ENCODE measurements around the gene CYBC1.

The CYBC1 gene

DNA sequence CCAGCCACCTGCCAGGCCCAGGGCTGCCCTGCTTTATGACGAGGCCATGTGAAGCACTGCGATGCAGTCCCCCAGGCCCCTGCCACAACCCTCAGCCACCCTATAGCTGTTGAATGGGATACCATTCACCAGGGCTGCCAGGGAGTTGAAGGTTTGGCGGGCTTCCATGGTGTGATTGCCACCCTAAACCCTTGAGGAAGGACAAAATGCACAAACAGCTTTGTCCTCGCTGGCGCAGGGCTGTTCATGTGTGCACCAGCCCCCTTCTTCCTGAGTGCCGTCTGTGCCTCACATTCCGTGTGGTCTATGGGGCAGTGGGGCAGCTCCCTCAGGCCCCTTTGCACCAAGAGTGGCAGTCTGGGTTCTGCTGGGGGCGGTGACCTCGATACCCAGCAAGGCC is 33.3 kb upstream of the CYBC1 start:
- Histone ChIP-seq H3K9ac (ENCODE audit: insufficient read length) (no peak overlapping the region), H3K36me3 (ENCODE audit: insufficient read depth, low read length) (peaks cover 58% of the 10 kb centered on the region; the same call in 1 of the 2 replicates), H3K4me3 (no peak overlapping the region), H3K9me3 (ENCODE audit: low read depth, low read length) (no peaks in the 10 kb centered on the region), H3K27ac (no peak overlapping the region)
- no peak for DNase-seq (ENCODE audit: low read depth, low spot score)
- TF ChIP-seq FOXP2 (optimal IDR thresholded peaks at IDR 0.05; ENCODE audit: control extremely low read depth, extremely low read length, insufficient read depth): no peak
- TF ChIP-seq POLR2AphosphoS5 (IDR thresholded peaks at IDR 0.05; ENCODE audit: borderline replicate concordance, low read depth, low read length): no peak
- no peak for TF ChIP-seq EZH2 (IDR thresholded peaks at IDR 0.05)

DNA sequence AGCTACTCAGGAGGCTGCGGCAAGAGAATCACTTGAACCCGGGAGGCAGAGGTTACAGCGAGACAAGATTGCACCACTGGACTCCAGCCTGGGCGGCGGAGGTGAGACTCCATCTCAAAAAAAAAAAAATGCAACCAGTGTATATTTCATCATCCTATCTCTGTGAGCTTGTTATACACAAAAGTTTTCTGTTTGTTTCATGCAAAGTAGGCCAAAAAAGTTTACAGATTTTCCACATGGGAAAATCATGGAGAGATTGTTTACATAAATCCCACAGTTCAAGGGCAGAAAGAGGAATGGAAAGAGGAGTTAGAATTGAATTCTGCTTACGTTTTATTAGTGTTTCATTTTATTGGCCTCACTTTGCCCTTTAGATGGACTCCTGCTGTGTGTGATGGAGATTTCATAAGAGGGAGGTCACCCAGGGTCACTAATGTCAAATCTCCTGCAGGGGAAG is 32.7 kb upstream of the CYBC1 start:
- Histone ChIP-seq H3K9me3 (ENCODE audit: low read depth, low read length) (no peaks in the 10 kb centered on the region), H3K9ac (ENCODE audit: insufficient read length) (no peak overlapping the region), H3K36me3 (ENCODE audit: insufficient read depth, low read length) (peaks cover 55% of the 10 kb centered on the region; the same call in 1 of the 2 replicates), H3K4me3 (no peak overlapping the region), H3K27ac (no peak overlapping the region)
- DNase-seq (ENCODE audit: low read depth, low spot score): no peak
- TF ChIP-seq FOXP2 (optimal IDR thresholded peaks at IDR 0.05; ENCODE audit: control extremely low read depth, extremely low read length, insufficient read depth): no peak
- no peak for TF ChIP-seq POLR2AphosphoS5 (IDR thresholded peaks at IDR 0.05; ENCODE audit: borderline replicate concordance, low read depth, low read length)
- TF ChIP-seq EZH2 (IDR thresholded peaks at IDR 0.05): no peak

DNA sequence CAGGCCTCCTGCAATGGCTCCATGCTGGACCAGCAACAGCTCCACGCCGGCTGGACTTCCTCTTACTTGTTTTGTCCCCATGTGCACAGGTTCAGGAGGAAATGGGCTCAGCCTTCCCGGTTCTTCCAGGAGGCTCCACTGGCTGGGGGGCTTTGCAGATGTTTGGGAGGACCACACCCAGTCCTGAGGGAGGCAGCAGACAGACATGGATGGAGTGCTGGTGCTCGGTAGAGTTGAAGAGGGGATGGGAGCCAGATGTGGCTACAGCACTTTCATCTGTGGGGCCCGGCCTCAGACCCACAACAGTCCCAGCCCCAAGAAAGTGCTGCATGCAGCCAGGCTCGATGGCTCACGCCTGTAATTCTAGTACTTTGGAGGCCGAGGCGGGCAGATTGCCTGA is 29.8 kb upstream of the CYBC1 start:
- TF ChIP-seq EZH2 (IDR thresholded peaks at IDR 0.05) (no peak), POLR2AphosphoS5 (IDR thresholded peaks at IDR 0.05; ENCODE audit: borderline replicate concordance, low read depth, low read length) (no peak), FOXP2 (optimal IDR thresholded peaks at IDR 0.05; ENCODE audit: control extremely low read depth, extremely low read length, insufficient read depth) (no peak)
- H3K9ac ChIP-seq (ENCODE audit: insufficient read length): no peak overlapping the region
- H3K36me3 ChIP-seq (ENCODE audit: insufficient read depth, low read length): peaks cover 50% of the 10 kb centered on the region; the same call in 1 of the 2 replicates
- DNase-seq (ENCODE audit: low read depth, low spot score): no peak
- H3K4me3 ChIP-seq: no peak overlapping the region
- no peaks in the 10 kb centered on the region for H3K9me3 ChIP-seq (ENCODE audit: low read depth, low read length)
- H3K27ac ChIP-seq: no peak overlapping the region

DNA sequence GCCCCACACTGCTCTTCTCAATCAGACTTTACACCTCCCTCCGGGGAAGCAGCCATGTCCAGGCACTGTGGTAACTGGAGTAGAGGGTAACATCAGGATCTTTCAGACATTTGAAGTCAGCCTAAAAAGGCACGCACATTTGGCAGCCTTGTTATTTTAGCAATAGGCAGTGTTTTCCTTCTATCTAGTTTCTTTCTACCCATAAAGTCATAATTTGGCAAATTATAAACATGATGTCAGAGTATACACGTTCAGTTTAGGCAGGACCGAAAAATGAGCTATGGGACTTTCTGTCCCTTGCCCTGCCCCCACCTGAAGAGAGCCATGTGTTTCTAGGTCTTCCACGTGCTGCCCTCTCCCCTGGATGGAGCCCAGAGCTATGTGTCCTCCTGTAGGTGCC is 29.1 kb upstream of the CYBC1 start:
- no peak for DNase-seq (ENCODE audit: low read depth, low spot score)
- Histone ChIP-seq H3K36me3 (ENCODE audit: insufficient read depth, low read length) (peaks cover 45% of the 10 kb centered on the region; the same call in 1 of the 2 replicates), H3K27ac (no peak overlapping the region), H3K9ac (ENCODE audit: insufficient read length) (no peak overlapping the region), H3K4me3 (no peak overlapping the region), H3K9me3 (ENCODE audit: low read depth, low read length) (no peaks in the 10 kb centered on the region)
- TF ChIP-seq POLR2AphosphoS5 (IDR thresholded peaks at IDR 0.05; ENCODE audit: borderline replicate concordance, low read depth, low read length) (no peak), EZH2 (IDR thresholded peaks at IDR 0.05) (no peak), FOXP2 (optimal IDR thresholded peaks at IDR 0.05; ENCODE audit: control extremely low read depth, extremely low read length, insufficient read depth) (no peak)

DNA sequence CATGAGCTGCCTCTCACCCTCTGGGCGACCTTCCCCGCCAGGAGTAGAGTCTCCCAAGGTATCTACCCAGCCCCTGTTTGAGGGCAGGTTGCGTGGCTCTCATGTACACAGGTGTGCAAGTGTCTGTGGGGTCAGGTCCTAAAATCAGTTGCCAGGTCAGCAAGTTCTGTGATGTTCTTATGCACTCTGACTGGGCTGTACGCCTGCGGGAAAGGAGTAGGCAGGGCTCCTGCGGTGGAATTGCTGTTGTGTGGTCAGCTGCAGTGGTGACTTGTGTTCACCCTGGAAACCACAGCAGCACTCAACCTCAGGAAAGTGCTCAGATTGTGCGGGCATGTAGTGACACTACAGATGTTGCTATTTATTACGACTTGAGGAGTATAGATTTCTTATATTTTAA is 27.4 kb upstream of the CYBC1 start:
- no peak overlapping the region for H3K4me3 ChIP-seq
- no peak for DNase-seq (ENCODE audit: low read depth, low spot score)
- no peak overlapping the region for H3K9ac ChIP-seq (ENCODE audit: insufficient read length)
- TF ChIP-seq FOXP2 (optimal IDR thresholded peaks at IDR 0.05; ENCODE audit: control extremely low read depth, extremely low read length, insufficient read depth) (no peak), EZH2 (IDR thresholded peaks at IDR 0.05) (no peak), POLR2AphosphoS5 (IDR thresholded peaks at IDR 0.05; ENCODE audit: borderline replicate concordance, low read depth, low read length) (no peak)
- H3K36me3 ChIP-seq (ENCODE audit: insufficient read depth, low read length): peaks cover 35% of the 10 kb centered on the region; the same call in 1 of the 2 replicates
- no peak overlapping the region for H3K27ac ChIP-seq
- no peaks in the 10 kb centered on the region for H3K9me3 ChIP-seq (ENCODE audit: low read depth, low read length)

DNA sequence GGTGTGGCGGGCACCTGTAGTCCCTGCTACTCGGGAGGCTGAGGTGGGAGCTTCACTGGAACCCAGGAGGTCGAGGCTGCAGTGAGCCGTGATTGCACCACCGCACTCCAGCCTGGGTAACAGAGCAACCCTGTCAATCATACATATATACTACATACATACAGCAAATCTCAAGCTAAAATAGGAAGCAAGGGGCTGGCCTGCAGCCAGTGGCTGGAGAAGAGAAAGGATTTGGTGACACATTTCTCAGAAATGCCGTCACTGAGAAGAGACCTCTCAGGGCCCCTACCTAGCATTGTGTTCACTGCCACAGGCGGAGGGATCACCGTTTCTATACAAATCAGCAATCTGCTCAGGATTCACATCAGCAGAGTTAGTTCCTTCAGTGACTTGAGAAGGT is 24.9 kb upstream of the CYBC1 start:
- Histone ChIP-seq H3K36me3 (ENCODE audit: insufficient read depth, low read length) (peaks cover 23% of the 10 kb centered on the region; the same call in 1 of the 2 replicates), H3K27ac (no peak overlapping the region), H3K4me3 (no peak overlapping the region), H3K9me3 (ENCODE audit: low read depth, low read length) (no peaks in the 10 kb centered on the region), H3K9ac (ENCODE audit: insufficient read length) (no peak overlapping the region)
- DNase-seq (ENCODE audit: low read depth, low spot score): no peak
- no peak for TF ChIP-seq EZH2 (IDR thresholded peaks at IDR 0.05)
- no peak for TF ChIP-seq POLR2AphosphoS5 (IDR thresholded peaks at IDR 0.05; ENCODE audit: borderline replicate concordance, low read depth, low read length)
- TF ChIP-seq FOXP2 (optimal IDR thresholded peaks at IDR 0.05; ENCODE audit: control extremely low read depth, extremely low read length, insufficient read depth): no peak

DNA sequence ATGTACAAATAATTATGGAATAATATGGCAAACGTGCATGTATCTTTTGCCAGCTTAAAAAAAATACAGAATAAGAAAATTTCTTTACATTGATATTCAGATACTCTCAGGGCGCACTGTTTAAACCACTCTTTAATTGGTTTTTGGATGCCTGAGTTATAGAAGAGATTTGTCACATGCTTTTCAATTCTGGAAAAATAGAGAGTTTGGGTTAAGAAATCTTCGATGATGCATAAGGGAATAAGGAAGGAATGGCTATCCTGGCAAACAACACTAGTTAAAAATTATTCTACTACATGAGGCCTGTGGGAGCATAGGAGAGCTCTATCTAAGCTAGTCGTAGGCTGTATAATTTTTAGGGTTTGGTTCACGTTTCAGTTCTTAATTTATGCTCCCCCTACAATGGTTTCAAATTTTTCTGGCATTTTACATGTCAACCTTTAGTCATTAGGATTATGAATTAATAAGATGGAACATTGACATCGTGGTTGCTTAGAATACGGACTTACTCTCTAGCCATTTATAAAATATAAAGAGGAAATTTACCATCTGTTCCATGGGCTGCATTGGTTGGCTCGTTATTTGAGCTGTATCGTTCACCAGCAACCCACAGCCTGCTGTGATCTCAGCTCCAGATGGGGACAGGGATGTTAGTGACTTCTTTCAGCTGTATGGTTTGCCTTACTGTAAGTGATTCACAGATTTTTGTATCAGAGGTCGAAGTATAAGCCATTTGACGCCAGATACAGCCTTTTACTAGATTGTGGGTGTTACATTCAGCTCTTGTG is 23.9 kb upstream of the CYBC1 start:
- TF ChIP-seq EZH2 (IDR thresholded peaks at IDR 0.05) (no peak), FOXP2 (optimal IDR thresholded peaks at IDR 0.05; ENCODE audit: control extremely low read depth, extremely low read length, insufficient read depth) (no peak), POLR2AphosphoS5 (IDR thresholded peaks at IDR 0.05; ENCODE audit: borderline replicate concordance, low read depth, low read length) (no peak)
- no peak overlapping the region for H3K27ac ChIP-seq
- H3K9me3 ChIP-seq (ENCODE audit: low read depth, low read length): no peaks in the 10 kb centered on the region
- H3K36me3 ChIP-seq (ENCODE audit: insufficient read depth, low read length): peaks cover 19% of the 10 kb centered on the region
- DNase-seq (ENCODE audit: low read depth, low spot score): no peak
- H3K9ac ChIP-seq (ENCODE audit: insufficient read length): no peak overlapping the region
- H3K4me3 ChIP-seq: no peak overlapping the region

DNA sequence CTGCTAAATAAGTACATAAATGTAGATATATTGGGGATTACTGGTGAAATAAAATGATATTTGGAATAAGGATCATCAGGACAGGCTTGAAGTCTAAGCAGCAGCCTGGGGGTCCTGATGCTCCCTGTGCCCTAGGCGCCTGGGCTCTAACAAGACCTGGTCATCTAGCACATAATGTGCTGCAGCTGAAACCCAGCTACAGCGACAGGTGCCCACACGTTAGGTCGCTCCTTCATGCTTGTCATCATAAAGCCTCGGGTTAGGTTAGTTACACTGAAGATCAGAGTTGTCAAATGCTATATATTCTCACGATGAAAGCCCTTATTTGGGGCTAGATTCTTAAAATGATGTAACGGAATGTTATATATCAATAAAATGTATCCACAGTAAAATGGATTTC is 19.5 kb upstream of the CYBC1 start:
- H3K27ac ChIP-seq: no peak overlapping the region
- H3K9ac ChIP-seq (ENCODE audit: insufficient read length): no peak overlapping the region
- peaks cover 30% of the 10 kb centered on the region for H3K36me3 ChIP-seq (ENCODE audit: insufficient read depth, low read length)
- no peak for DNase-seq (ENCODE audit: low read depth, low spot score)
- no peaks in the 10 kb centered on the region for H3K9me3 ChIP-seq (ENCODE audit: low read depth, low read length)
- no peak overlapping the region for H3K4me3 ChIP-seq
- no peak for TF ChIP-seq EZH2 (IDR thresholded peaks at IDR 0.05)
- TF ChIP-seq POLR2AphosphoS5 (IDR thresholded peaks at IDR 0.05; ENCODE audit: borderline replicate concordance, low read depth, low read length): no peak
- no peak for TF ChIP-seq FOXP2 (optimal IDR thresholded peaks at IDR 0.05; ENCODE audit: control extremely low read depth, extremely low read length, insufficient read depth)

All from SK-N-MC (cell line).